ENCODE results near the gene KNDC1. TPM values are rescaled to one million over a fixed set of nuclear protein-coding genes. Genes with fewer than 3 reads are reported as not detected.

The KNDC1 gene
- total and polyA plus RNA-seq, 10 of the 15 experiments (the other 5 are each of a cell fraction or from before 2014, with no cell fraction given) = 0.03 to 0.11 (median 0.05) TPM; not detected in 7

DNA sequence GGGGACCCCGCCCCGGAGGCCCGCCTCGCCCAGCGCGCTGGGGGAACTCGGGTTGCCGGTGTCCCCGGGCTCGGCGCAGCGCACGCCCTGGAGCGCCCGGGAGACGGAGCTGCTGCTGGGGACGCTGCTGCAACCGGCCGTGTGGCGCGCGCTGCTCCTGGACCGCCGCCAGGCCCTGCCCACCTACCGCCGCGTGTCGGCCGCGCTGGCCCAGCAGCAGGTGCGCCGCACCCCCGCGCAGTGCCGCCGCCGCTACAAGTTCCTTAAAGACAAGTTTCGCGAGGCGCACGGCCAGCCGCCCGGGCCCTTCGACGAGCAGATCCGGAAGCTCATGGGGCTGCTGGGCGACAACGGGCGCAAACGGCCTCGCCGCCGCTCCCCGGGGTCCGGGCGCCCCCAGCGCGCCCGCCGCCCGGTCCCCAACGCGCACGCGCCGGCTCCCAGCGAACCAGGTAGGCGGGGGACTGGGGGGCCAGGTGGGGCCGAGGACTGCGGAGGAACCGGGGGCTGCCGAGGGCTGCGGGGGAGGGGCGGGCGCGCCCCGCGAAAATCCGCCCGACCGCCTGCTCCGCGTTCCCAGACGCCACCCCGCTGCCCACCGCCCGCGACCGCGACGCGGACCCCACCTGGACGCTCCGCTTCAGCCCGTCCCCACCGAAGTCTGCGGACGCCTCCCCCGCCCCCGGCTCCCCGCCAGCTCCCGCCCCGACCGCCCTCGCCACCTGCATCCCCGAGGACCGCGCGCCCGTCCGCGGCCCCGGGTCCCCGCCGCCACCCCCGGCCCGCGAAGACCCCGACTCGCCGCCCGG lies 70.6 kb downstream of the KNDC1 start:
- Histone ChIP-seq H3K27me3 (replicated peaks in 1 of 2; ENCODE audit: control insufficient read depth in 2 of 2, insufficient read depth in 2 of 2, low read length in 1 of 2) (peaks cover 1 to 3% of the 10 kb centered on the region in 2 experiments; a peak in 2 of 4 replicates), H3K4me1 (ENCODE audit: control insufficient read depth, insufficient read depth, low read length) (no peaks in the 10 kb centered on the region), H3K9me3 (replicated peaks; ENCODE audit: control insufficient read depth, insufficient read depth, low read length) (no peaks in the 10 kb centered on the region), H3K27ac (ENCODE audit: control insufficient read depth, insufficient read depth) (no peak overlapping the region), H3K9ac (ENCODE audit: control insufficient read depth, insufficient read depth, low read length) (no peak overlapping the region), H3K79me2 (ENCODE audit: control insufficient read depth, insufficient read depth, low read length) (no peaks in the 10 kb centered on the region), H3K4me3 (no peak overlapping the region), H2AFZ (ENCODE audit: control insufficient read depth, low read depth, low read length) (no peak overlapping the region), H3K36me3 (ENCODE audit: control insufficient read depth in 2 of 2, insufficient read depth in 2 of 2, low read length in 1 of 2) (no peaks in the 10 kb centered on the region), H4K20me1 (ENCODE audit: control insufficient read depth, insufficient read depth) (no peaks in the 10 kb centered on the region), H3K4me2 (ENCODE audit: control insufficient read depth, insufficient read depth) (no peak overlapping the region)
- no peak for ATAC-seq
- in situ Hi-C loops (cut with MboI) = no loop called here
- POLR2A ChIA-PET = no interaction called here
- WGBS (ENCODE audit: insufficient coverage, insufficient replicate concordance, low lambda C conversion rate, missing lambda C conversion rate) = 49% methylated on average over 35 of the region's 122 CpGs
- SMC1A ChIA-PET (ENCODE audit: uncharacterized antibody, unreplicated experiment) = no interaction called here
- RAD21 ChIA-PET (ENCODE audit: unreplicated experiment) = no interaction called here
- BruUV-seq (replicated peaks) = no TSS peak
- DNase-seq (ENCODE audit: low read depth, low spot score) = no peak
- TF ChIP-seq HDAC6 (IDR thresholded peaks at IDR 0.05; ENCODE audit: unreplicated experiment) (peak; percentile 66), ZNF24 (IDR thresholded peaks at IDR 0.05) (no peak)
- no peak for FAIRE-seq
- intact Hi-C loops (cut with micrococcal nuclease; ENCODE audit: unreplicated experiment) = no loop called here
- CTCF ChIA-PET = no interaction called here

DNA sequence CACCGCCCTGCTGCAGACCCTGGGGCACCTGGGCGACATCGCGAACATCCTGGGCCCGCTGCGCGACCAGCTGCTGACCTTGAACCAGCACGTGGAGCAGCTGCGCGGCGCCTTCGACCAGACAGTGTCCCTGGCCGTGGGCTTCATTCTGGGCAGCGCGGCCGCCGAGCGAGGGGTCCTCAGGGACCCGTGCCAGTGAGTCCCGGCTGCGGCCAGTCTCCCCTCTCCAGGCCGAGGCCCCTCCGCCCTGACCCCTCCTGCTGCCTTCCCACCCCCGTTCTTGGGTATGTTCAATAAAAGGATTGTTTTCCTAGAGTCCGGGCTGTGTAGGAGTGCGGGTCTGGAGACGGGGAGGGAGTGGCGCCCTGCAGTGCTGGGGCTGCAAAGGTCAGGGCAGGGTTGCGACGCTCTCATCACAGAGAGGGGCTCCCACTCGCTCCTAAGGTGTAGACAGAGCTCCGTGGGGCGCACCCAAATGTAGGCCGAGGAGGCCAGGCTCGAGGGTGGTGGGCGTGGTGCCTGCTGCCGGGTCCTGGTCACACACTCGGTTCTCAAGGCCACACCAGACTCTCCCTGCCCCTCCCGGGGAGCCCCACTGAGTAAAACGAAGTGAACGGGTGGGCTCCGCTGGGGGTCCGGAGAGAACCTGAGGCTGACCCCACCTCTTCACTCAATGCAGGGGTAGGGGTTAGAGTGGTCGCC lies 71.4 kb downstream of the KNDC1 start:
- intact Hi-C loops (cut with micrococcal nuclease; ENCODE audit: unreplicated experiment) (no loop called here), in situ Hi-C loops (cut with MboI) (no loop called here)
- H3K79me2 ChIP-seq (ENCODE audit: control insufficient read depth, insufficient read depth, low read length) = no peaks in the 10 kb centered on the region
- H3K36me3 ChIP-seq (ENCODE audit: control insufficient read depth in 2 of 2, insufficient read depth in 2 of 2, low read length in 1 of 2) = no peaks in the 10 kb centered on the region
- RAD21 ChIA-PET (ENCODE audit: unreplicated experiment) = no interaction called here
- POLR2A ChIA-PET = no interaction called here
- H3K4me2 ChIP-seq (ENCODE audit: control insufficient read depth, insufficient read depth) = no peak overlapping the region
- DNase-seq (ENCODE audit: low read depth, low spot score) (no peak), FAIRE-seq (no peak), ATAC-seq (no peak)
- no TSS peak for BruUV-seq (replicated peaks)
- no peak overlapping the region for H3K4me3 ChIP-seq
- CTCF ChIA-PET = no interaction called here
- H4K20me1 ChIP-seq (ENCODE audit: control insufficient read depth, insufficient read depth) = no peaks in the 10 kb centered on the region
- no peak overlapping the region for H2AFZ ChIP-seq (ENCODE audit: control insufficient read depth, low read depth, low read length)
- no peaks in the 10 kb centered on the region for H3K9me3 ChIP-seq (replicated peaks; ENCODE audit: control insufficient read depth, insufficient read depth, low read length)
- H3K9ac ChIP-seq (ENCODE audit: control insufficient read depth, insufficient read depth, low read length) = no peak overlapping the region
- SMC1A ChIA-PET (ENCODE audit: uncharacterized antibody, unreplicated experiment) = no interaction called here
- H3K27ac ChIP-seq (ENCODE audit: control insufficient read depth, insufficient read depth) = no peak overlapping the region
- H3K27me3 ChIP-seq (replicated peaks in 1 of 2; ENCODE audit: control insufficient read depth in 2 of 2, insufficient read depth in 2 of 2, low read length in 1 of 2) = peaks cover 1 to 3% of the 10 kb centered on the region in 2 experiments; a peak in 2 of 4 replicates
- 64% methylated on average over 24 of the region's 44 CpGs for WGBS (ENCODE audit: insufficient coverage, insufficient replicate concordance, low lambda C conversion rate, missing lambda C conversion rate)
- H3K4me1 ChIP-seq (ENCODE audit: control insufficient read depth, insufficient read depth, low read length) = no peaks in the 10 kb centered on the region
- TF ChIP-seq MLLT1 (IDR thresholded peaks at IDR 0.05) (no peak), EP300 (IDR thresholded peaks at IDR 0.05; ENCODE audit: borderline replicate concordance in 1 of 2, control insufficient read depth in 1 of 2, low read depth in 2 of 2, low read length in 2 of 2) (no peak), BRCA1 (IDR thresholded peaks at IDR 0.05; ENCODE audit: low read depth, low read length) (no peak), MXI1 (IDR thresholded peaks at IDR 0.05; ENCODE audit: low read depth, low read length) (no peak), ZBTB33 (IDR thresholded peaks at IDR 0.05) (no peak), BHLHE40 (IDR thresholded peaks at IDR 0.05; ENCODE audit: borderline replicate concordance in 1 of 2, low read depth in 2 of 2, low read length in 1 of 2) (no peak)
- TF ChIP-seq, protein P1, sequence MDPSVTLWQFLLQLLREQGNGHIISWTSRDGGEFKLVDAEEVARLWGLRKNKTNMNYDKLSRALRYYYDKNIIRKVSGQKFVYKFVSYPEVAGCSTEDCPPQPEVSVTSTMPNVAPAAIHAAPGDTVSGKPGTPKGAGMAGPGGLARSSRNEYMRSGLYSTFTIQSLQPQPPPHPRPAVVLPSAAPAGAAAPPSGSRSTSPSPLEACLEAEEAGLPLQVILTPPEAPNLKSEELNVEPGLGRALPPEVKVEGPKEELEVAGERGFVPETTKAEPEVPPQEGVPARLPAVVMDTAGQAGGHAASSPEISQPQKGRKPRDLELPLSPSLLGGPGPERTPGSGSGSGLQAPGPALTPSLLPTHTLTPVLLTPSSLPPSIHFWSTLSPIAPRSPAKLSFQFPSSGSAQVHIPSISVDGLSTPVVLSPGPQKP (IDR thresholded peaks at IDR 0.05; ENCODE audit: low read depth, low read length) = no peak
